ENCODE measurements around the gene KMT2C.

The KMT2C gene

DNA sequence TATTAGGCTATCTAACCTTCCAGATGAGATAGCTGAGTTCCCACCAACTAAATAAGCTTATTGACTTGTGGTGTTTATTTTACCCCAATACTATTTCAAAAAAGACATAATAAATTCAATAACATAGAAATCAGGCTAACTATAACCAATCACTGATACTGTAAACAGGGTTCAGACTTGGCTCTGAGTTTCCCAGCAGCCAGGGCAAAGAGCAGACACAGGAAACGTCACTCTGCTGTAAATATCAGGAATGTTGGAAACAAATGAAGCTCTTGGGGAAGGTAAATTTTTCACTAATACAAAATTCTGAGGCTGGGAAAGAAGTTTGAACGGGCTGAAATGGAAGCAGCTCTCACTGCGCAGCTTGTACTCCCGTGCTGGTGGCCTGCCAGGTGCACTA, 295.7 kb downstream of the KMT2C start:
- DNase-seq (ENCODE audit: low spot score), result no peak

DNA sequence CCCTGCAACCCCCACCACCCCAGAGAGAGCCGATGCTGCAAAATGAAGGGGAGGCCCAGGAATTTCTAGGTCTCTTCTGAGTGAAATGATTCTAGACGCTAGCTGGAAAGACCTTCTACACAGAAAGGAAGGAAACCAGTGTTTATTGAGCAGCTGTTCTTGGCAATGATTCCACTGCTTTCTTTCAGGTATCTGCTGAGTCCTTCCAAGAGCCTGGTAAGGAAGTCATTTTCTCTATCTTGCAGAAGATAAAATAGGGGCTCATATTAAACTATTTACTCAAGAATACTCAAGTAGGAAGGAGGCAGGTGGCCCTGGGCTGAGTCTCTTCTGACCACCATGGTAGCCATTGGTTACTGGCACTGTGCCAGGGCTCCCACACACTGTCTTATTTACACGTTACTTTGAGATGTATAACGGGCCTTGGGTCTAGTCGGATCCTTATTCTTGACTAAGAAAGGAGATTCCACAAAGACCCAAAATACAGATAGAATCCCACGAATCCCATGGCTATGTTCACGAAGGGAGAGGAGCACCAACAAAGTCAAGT, 298.3 kb downstream of the KMT2C start:
- DNase-seq (ENCODE audit: low spot score), result no peak

DNA sequence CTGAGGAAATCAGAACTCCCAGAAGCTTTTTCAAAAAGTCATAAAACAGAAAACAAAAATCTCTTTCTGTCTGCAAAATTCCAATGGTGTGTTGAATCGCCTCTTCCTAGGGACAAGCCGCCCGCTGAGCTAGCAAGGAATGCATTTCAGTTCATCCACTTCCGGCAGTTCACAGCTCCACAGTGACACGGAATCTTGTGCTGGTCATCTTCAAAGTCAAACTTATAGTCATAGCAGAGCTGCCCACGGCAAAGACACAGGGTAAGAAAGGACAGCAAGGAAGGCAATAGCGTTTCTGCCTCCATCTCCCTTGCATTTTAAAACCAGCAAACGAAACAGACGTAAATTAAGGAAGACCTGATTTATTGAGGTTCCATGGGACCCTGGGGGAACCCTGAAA, 299.1 kb downstream of the KMT2C start:
- no peak for DNase-seq (ENCODE audit: low spot score)

DNA sequence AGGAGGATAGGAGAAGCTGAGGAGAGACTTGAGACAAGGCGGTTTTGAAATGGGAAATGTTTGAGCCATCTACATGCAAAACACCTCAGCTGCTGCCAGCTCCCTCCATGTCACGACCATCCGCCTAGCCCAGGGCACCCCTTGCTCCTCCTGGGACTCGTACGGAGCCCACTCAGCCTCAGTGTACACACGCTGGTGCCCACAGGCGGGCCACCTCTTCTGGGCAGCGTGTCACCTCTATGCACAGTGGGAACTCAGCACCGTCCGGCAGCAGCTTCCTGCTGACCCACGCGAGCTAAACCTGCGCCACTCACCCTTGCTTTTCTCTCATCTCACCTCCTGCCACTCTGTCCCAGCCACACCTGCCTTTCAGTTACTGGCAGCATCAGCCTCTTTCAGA, 302.0 kb downstream of the KMT2C start:
- DNase-seq (ENCODE audit: low spot score), result no peak

DNA sequence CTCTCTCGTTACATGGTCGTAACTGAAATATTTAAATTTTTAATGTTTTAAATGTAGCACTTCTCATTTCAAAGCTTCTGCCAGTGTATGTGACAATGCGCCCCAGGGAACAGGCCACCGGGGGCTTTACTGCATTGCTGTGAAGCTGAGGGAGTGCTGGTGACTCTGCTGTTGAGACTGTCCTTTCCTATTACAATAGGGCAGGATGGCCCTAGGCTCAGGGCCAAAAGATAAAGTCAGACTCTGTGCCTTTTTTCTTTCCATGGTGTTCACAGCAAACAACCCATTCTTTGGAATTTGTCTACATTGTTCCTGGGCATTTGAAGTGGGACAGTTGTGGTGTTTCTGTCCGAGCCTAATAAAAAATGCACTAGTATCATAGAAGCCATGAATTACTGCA, 303.0 kb downstream of the KMT2C start:
- no peak for DNase-seq (ENCODE audit: low spot score)

DNA sequence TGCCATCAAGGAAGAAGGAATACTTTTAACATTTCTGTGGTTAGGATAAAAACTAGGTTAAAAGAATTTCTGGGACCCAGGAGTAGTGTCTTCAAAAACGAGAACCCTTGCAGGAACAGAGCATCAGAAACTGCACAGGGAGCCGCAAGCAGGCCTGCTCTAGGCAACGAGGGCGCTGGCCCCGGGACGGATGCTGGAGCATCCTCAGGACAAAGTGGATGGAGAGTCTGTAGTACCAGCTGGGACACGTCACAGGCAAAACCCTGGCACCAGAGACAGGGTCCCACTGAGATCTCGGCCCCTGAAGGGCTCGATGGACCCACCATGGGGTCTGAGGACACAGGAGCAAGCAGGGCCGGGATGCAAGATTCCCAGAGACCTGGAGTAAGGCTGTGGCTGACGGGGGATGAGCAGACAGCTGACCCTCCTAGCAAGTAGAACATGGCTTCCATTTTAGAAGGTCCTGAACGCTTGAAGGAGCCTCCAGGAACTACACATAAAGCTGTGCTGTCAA, 303.8 kb downstream of the KMT2C start:
- DNase-seq (ENCODE audit: low spot score), result no peak

DNA sequence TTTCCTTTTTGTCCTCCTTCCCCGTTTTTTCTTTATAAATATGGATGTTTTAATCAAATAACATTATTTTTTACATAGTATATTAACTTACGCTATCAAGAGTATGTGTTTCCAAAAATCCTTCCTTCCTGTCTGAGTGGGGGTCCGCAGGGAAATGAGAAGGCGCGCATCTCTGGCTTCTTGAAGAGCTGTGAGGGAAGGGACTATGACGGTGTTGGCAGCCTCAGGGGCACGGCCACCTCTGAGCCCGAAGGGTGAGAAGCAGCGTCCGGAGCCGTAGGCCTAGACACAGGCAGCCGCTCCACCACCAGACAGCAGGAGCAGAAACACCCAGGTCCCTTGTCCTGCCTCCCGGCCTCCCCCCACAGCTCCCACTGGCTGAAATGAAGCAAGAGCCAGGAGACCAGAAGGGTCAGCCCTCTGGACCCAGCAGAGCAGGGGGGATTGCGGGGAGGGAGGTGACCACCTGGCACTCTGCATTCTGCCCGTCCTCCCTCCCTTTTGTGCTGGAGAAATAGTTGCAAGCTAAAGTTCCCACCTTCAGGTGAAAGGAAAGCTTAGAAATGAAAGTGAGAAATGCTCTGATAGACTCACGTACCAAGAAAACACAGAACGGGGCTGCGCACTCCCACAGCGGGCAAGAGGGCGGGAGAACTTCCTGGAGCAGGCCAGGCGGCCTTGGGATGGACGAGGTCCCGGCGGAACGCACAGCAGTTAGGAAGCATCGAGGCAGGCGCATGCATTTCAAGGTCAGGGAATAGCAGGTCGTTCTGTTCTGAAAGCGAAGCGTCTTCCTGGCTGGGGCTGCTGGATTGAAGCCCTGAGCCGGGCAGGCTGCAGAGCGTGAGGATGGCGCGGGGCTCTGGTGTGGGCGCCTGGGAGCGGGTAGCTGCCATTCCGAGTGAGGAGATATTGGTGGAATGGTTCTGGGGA, 304.9 kb downstream of the KMT2C start:
- no peak for DNase-seq (ENCODE audit: low spot score)

DNA sequence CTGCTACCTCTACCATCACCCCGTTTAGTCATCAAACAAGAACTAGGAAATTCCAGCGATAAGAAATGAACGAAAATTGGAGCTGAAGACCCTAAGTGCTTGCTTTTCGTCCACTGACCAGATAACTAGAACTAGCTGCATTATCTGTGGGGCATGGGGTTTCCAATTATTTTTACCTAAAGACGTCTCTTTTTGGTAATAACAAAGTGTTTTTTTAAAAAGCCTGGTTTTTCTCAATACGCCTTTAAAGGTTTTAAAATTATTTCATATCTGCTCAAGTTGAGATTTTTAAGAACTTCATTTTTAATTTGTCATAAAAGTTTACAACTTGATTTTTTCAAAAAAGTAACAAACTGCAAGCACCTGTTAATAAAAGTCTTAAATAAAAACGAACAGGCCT, 306.1 kb downstream of the KMT2C start:
- DNase-seq (ENCODE audit: low spot score), result no peak

DNA sequence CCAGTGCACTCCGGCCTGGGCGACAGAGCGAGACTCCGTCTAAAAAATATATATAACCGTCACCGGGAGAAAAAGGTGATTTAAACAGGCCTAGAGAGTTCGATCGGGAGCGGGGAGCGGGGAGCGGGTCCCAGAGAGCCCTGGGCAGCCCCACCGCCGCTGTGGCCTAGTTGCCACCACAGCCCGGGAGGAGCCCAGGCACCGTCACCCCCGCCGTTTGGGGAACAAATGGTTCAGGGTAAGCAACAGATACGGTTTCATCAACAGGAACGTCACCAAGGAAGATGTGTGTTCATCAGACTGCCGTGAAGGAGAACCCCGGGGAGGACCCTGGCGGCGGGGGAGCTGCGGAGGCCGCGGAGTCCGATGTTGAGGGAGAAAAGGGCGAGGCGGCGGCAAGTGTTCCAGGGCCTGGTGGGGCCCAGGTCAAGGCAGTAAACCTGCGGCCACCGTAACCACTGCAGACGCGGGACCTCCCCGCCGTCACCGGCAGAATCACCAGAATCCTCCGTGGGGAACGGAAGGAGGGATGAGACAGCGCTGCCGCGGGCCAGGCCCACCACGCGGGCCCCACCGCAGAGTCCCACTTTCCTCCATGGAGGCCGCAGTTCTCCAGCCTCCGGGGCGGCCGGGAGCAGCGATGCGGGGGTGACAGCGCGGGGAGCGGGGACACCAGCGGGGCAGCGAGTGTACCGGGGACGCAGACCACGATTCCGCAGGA, 306.9 kb downstream of the KMT2C start:
- no peak for DNase-seq (ENCODE audit: low spot score)

DNA sequence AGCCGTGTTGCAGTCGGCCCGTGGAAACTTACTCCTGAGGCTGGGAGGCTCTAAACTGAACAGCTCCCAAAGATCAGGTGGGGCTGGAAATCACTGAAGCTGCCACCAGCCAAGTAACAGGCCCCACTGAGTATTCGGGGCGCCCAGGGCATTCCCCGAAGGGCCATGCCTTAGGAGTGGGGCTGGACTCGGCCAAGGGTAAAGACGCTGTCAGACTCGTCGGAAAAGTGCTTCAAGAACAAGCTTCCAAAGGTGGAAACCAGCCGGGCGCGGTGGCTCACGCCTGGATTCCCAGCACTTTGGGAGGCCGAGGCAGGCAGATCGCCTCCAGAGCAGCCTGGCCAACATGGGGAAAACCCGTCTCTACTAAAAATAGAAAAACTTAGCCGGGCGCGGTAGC, 307.6 kb downstream of the KMT2C start:
- DNase-seq (ENCODE audit: low spot score), result no peak

DNA sequence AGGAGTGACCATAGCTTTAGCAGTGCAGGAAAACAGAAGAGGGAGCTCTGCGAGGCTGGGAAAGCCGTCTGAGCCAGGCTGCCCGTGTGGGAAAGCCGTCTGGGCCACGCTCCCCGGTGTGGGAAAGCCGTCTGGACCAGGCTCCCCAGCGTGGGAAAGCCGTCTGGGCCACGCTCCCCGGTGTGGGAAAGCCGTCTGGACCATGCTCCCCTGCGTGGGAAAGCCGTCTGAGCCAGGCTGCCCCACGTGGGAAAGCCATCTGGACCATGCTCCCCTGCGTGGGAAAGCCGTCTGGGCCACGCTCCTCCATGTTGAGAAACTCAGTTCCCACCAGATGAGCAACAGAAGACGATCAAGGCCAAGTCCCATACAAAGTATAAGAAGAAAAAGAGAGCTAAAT, 308.6 kb downstream of the KMT2C start:
- no peak for DNase-seq (ENCODE audit: low spot score)

DNA sequence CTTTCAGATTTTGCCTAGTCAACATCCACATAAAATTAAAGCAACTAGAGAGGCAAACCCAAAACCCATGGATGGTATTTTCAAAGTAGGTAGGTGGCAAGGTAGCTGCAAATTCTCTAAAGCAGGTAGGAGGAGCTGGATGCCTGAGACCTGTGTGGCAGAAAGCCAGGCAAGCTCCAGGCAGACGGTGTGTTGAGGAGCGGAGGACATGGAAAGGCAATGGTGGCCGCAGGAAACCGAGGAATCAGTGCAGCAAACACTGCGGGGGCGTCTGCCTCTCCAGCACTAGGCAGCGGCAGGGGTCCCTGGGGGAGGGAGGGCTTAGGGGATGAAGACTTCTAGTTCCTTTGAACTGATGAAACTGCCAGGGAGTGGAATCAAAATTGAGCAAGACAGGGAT, 309.1 kb downstream of the KMT2C start:
- no peak for DNase-seq (ENCODE audit: low spot score)

DNA sequence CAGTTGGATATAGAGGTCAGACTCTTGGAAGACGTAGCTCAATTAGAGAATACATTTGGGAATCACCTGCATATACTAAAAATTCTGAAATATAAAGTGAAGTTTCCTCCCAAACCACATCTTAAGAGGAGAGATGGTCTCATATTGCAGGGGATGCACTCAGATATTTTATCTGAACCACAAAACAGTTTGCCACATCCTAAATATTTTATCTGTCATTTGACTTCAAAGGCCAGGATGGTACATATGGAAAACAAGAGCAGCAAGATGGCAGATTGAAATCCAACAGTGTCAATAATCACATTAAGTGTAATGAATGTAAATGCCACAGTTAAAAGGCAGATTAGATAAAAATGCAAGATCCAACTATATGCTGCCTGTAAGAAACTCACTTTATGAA, 313.3 kb downstream of the KMT2C start:
- DNase-seq (ENCODE audit: low spot score), result no peak

DNA sequence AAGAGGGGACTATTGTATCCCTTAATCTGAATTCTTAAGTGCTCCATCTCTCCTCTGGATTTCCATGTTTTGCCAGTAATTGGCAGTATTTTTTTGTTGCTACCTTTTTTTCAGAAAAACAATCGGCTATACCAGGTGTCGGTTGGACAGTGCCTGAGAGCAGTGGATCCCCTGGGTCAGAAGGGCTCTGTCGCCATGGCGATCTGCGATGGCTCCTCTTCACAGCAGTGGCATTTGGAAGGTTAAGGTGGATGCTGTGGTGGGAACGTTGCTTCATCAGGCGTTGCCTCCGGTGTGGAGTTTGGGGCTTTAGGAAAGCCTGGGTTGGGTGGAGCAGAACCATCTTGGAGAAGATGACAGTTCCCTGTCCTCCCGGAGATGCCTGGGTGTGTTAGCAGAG, 314.4 kb downstream of the KMT2C start:
- DNase-seq (ENCODE audit: low spot score), result no peak

DNA sequence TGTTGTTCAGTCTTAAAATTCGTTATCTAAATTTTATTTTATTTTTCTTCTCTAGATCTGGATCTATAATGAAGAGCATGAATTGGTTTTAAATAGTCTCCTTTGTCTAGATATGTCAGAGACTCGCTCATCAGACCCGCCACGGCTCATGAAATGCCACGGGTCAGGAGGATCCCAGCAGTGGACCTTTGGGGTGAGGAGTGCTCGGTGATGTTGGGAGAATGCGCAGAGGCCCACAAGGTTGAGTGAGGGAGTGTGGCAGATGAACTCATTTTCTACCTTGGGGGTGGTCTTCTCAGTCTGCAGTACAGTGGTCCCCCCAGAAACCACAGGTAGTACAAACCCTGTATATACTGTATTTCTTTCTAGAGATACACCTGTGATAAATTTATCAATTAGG, 315.0 kb downstream of the KMT2C start:
- DNase-seq (ENCODE audit: low spot score), result no peak

DNA sequence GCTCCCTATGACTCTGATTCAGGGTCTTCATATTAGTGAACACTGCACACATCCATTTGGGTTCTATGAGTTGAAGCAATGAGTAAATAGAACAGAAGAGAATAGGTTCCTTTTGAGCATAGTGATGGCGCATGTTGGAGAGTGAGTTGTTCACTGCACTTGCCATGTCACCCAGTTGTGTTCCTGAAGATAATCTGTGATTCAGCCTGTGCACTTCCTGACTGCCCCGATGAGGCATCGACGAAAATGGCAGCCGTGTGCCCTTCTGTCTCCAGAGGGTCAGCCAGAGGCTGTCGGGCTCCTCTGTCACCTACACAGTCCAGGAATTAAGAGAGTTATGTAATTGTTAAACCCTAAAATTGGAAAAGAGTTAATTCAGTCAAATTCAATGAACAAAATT, 315.6 kb downstream of the KMT2C start:
- no peak for DNase-seq (ENCODE audit: low spot score)

DNA sequence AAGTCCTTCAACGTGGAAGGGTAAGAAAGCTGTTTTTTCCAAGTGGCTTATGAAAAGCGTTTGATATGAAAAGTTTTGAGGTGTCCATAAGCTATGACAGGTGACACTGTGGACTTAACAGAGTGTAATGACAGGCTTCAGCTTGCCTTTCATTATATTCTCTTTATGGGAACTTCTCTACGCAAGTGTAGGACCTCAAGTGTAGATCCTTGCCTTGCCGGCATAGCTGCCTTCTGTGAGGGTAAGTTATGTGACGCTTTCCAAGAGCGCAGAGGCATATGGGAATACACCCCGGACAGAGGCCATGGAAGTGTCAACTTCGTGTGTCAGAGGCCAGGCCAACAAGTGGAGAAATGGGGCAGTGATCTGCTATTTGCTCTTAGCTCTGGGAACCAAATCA, 318.4 kb downstream of the KMT2C start:
- DNase-seq (ENCODE audit: low spot score), result no peak

DNA sequence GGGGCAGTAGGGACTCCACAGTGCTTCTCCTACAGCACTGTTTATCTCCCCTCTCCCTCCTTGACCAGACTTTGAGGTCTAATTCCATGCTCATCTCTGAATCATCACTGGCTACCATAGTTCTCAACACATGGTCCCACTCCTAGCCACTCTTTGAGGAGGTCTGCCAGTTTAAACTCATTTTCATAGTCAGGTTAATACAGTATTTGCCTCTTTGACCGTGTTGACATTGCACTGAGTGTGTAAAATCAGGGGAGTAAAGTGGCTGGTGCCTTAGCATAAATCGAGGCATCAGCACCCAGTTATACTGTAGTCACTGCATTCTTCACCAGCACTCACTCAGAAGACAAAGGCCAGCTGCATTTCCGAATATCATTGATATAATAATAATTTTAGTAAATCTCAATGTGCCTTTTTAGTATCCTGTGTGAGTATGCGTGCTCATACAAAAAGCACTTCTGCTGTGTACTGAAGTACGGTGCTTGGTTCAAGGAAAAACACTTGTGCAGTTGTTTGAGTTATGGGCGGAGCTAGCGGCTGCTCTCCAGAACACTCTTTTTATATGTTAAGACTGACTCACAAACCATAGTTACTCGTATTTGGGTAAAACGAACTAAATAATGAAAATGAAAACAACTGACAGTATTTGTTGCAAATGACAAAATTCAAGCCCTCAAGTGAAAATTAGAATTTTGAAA, 320.6 kb downstream of the KMT2C start:
- no peak for DNase-seq (ENCODE audit: low spot score)

DNA sequence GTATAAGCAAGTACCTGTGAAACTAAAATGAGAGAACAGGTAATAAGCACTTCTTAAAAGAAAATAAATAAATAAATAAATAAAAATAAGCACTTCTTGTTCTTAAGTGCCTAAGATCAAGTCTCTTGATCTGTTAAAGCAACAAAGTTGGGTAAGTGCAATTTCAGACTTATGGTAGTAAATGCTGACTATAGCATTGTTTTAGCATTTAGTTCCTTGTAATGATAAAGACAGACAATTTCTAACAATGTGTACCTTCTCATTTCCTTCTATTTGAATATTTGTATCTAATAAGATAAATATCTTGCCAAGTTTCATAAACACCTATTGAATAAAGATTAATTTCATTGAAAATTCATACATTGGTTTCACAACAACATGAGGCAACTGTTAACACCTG, 323.0 kb downstream of the KMT2C start:
- no peak for DNase-seq (ENCODE audit: low spot score)

DNA sequence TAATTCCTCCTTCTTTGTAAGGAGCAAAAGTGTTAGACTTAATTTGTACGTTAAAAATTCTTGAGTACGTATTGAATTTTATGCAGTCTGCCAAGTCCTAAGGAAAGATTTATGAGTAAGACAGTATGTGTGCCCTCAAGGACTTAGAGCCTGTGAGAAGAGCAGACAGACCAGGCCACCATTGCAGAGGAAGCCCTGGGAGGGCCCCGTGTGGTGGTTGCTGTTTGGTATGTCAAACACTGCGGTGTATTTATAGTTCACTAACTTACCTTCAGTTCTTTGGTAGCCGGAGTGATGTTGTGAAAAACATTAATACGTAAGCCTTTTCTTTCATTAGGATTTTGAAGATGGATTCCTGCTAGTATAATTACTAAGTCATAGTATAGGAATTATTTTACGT, 327.4 kb downstream of the KMT2C start:
- DNase-seq (ENCODE audit: low spot score), result no peak

DNA sequence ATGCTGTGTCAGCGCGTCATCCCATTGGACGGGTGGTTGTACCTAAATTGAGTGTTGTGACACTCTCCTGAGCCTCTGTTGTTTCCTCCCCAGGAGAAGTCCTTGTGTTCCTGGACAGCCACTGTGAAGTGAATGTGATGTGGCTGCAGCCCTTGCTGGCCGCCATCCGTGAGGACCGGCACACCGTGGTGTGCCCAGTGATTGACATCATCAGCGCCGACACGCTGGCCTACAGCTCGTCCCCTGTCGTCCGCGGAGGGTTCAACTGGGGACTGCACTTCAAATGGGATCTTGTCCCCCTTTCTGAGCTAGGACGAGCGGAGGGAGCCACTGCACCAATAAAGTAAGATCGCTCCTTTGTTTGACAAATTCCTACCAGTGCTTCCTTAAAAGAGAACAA, 327.9 kb downstream of the KMT2C start:
- DNase-seq (ENCODE audit: low spot score), result no peak

DNA sequence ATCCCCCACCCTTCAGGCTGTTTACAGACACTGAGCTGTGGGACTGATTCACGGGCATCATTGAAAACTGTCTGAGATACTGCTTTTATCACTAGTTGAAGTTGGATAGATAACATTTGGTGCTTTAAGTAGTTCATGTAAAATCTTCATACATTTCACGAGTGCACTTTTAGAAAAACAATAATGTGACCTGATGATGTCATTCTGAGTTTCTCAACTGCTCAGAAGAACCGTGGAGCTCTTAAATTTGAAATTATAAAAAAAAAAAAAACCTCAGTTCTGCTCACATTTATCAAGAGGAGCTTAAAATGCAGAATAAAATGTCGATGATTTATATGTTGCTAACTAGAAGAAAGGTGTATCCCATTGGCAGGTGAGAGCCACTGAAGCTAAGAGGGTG, 328.8 kb downstream of the KMT2C start:
- DNase-seq (ENCODE audit: low spot score), result no peak

Measured in germinal center (tissue), 1 donor.